Vagina (tissue), 2 donors: ENCODE data around the gene TMEM255B. TPM values are rescaled to one million over a fixed set of nuclear protein-coding genes. Genes with fewer than 3 reads are reported as not detected.

Experiments used
- DNase-seq, 2 donors: peaks; one replicate each; pipeline ENCODE4 v3.0.0-alpha.2; 2017; ENCODE audit errors: extremely low spot score in 2 of 2
- H3K27ac ChIP-seq: fragments of 200-600 bp; sonication (generic); one replicate; pipeline ENCODE4 v1.5.1; 2019
- H3K27me3 ChIP-seq: fragments of 200-600 bp; sonication (generic); one replicate; pipeline ENCODE4 v1.5.1; 2019
- H3K36me3 ChIP-seq, 2 donors: fragments of 200-600 bp; sonication (generic); one replicate each; pipeline ENCODE4 v1.5.1; 2017 to 2019
- H3K4me1 ChIP-seq: fragments of 200-600 bp; sonication (generic); one replicate; pipeline ENCODE4 v1.5.1; 2019
- H3K4me3 ChIP-seq, 2 donors: fragments of 200-600 bp; sonication (generic); 1 replicate in 1 of 2; 2 replicates in 1 of 2; pipeline ENCODE4 v1.5.1; 2016 to 2019
- H3K9me3 ChIP-seq: fragments of 200-600 bp; sonication (generic); one replicate; pipeline ENCODE4 v1.5.1; 2019
- CTCF ChIP-seq, 3 experiments: fragments of 450-650 bp in 2 of 3; fragments of 200-600 bp in 1 of 3; sonication (generic) in 1 of 3; IDR thresholded peaks; one replicate each; pipeline ENCODE4 v1.5.1; 2017 to 2019; ENCODE audit warnings: antibody characterized with exemption in 3 of 3, mild to moderate bottlenecking in 2 of 3, moderate library complexity in 2 of 3
- POLR2A ChIP-seq, 2 donors: fragments of 450-650 bp; IDR thresholded peaks; one replicate each; pipeline ENCODE4 v1.6.1; 2017; ENCODE audit warnings: antibody characterized with exemption in 2 of 2, mild to moderate bottlenecking in 2 of 2, moderate library complexity in 2 of 2
- POLR2AphosphoS5 ChIP-seq, 2 donors: sonication (generic); formaldehyde crosslinking; IDR thresholded peaks; one replicate each; pipeline ENCODE4 v1.9.0; 2017; ENCODE audit warnings: antibody characterized with exemption in 2 of 2, mild to moderate bottlenecking in 2 of 2, low read depth in 1 of 2; ENCODE audit not compliant: insufficient read depth in 1 of 2
- intact Hi-C: fragments of 100-400 bp; cut with DNase I; formaldehyde crosslinking; loops from one replicate; pipeline ENCODE4 v1.15.1; 2023
- total RNA-seq: library from RNA; depleted of rRNA; stranded (reverse); fragments of >200 nt; gene quantifications from one replicate; pipeline ENCODE4 v1.2.3, GENCODE V29; 2016

Gene TMEM255B
- total RNA-seq, 1 donor from 2014 or later, result 6.4 TPM

- H3K4me1 ChIP-seq, result peaks cover 2% of the 10 kb centered on the region
- no peak overlapping the region for H3K4me3 ChIP-seq
- no peaks in the 10 kb centered on the region for H3K36me3 ChIP-seq
- intact Hi-C loops, result no loop called here
- no peaks in the 10 kb centered on the region for H3K9me3 ChIP-seq
- no peak overlapping the region for H3K27ac ChIP-seq
- no peak for TF ChIP-seq CTCF (IDR thresholded peaks at IDR 0.05)
- TF ChIP-seq POLR2A (IDR thresholded peaks at IDR 0.05), result no peak
- no peak for TF ChIP-seq POLR2AphosphoS5 (IDR thresholded peaks at IDR 0.05; ENCODE audit: insufficient read depth in 1 of 2, low read depth in 1 of 2)
- no peak for DNase-seq
- no peaks in the 10 kb centered on the region for H3K27me3 ChIP-seq
Observed at GRCh38 chr13:113796211-113796963, 37.4 kb downstream of the TMEM255B start.

- TF ChIP-seq POLR2A (IDR thresholded peaks at IDR 0.05) (no peak), CTCF (IDR thresholded peaks at IDR 0.05) (no peak), POLR2AphosphoS5 (IDR thresholded peaks at IDR 0.05; ENCODE audit: insufficient read depth in 1 of 2, low read depth in 1 of 2) (no peak)
- H3K9me3 ChIP-seq, result no peaks in the 10 kb centered on the region
- H3K4me3 ChIP-seq, result no peak overlapping the region
- H3K4me1 ChIP-seq, result peaks cover 10% of the 10 kb centered on the region
- H3K27me3 ChIP-seq, result no peaks in the 10 kb centered on the region
- intact Hi-C loops, result no loop called here
- no peak overlapping the region for H3K27ac ChIP-seq
- no peaks in the 10 kb centered on the region for H3K36me3 ChIP-seq
- no peak for DNase-seq
Observed at GRCh38 chr13:113796964-113797676, 38.1 kb downstream of the TMEM255B start.

GRCh38 chr13:113798200-113798811 lies 39.3 kb downstream of the TMEM255B start:
- H3K9me3 ChIP-seq, result no peaks in the 10 kb centered on the region
- TF ChIP-seq CTCF (IDR thresholded peaks at IDR 0.05) (no peak), POLR2AphosphoS5 (IDR thresholded peaks at IDR 0.05; ENCODE audit: insufficient read depth in 1 of 2, low read depth in 1 of 2) (no peak), POLR2A (IDR thresholded peaks at IDR 0.05) (no peak)
- no peak for DNase-seq
- no peaks in the 10 kb centered on the region for H3K36me3 ChIP-seq
- no peaks in the 10 kb centered on the region for H3K27me3 ChIP-seq
- H3K4me1 ChIP-seq, result peaks cover 17% of the 10 kb centered on the region
- H3K4me3 ChIP-seq, result no peak overlapping the region
- H3K27ac ChIP-seq, result no peak overlapping the region
- intact Hi-C loops, result no loop called here

GRCh38 chr13:113800576-113800926 lies 41.5 kb downstream of the TMEM255B start:
- DNase-seq, result no peak
- intact Hi-C loops, result no loop called here
- Histone ChIP-seq H3K4me3 (no peak overlapping the region), H3K4me1 (peaks cover 23% of the 10 kb centered on the region), H3K36me3 (no peaks in the 10 kb centered on the region), H3K27me3 (no peaks in the 10 kb centered on the region), H3K9me3 (no peaks in the 10 kb centered on the region), H3K27ac (no peak overlapping the region)
- TF ChIP-seq POLR2A (IDR thresholded peaks at IDR 0.05), result no peak
- no peak for TF ChIP-seq CTCF (IDR thresholded peaks at IDR 0.05)
- no peak for TF ChIP-seq POLR2AphosphoS5 (IDR thresholded peaks at IDR 0.05; ENCODE audit: insufficient read depth in 1 of 2, low read depth in 1 of 2)
